ENCODE data around the gene ABCB9. TPM values are rescaled to one million over a fixed set of nuclear protein-coding genes. Genes with fewer than 3 reads are reported as not detected.
"Not testable (repeated sequence)": the region's sequence is repeated elsewhere in the genome, so short reads cannot be mapped to it uniquely, and the experiment has no call there.

The ABCB9 gene
- total and polyA plus RNA-seq, 2 donors (not counting 1 experiment from before 2014, with no cell fraction given): 2.1 to 3.7 TPM

DNA sequence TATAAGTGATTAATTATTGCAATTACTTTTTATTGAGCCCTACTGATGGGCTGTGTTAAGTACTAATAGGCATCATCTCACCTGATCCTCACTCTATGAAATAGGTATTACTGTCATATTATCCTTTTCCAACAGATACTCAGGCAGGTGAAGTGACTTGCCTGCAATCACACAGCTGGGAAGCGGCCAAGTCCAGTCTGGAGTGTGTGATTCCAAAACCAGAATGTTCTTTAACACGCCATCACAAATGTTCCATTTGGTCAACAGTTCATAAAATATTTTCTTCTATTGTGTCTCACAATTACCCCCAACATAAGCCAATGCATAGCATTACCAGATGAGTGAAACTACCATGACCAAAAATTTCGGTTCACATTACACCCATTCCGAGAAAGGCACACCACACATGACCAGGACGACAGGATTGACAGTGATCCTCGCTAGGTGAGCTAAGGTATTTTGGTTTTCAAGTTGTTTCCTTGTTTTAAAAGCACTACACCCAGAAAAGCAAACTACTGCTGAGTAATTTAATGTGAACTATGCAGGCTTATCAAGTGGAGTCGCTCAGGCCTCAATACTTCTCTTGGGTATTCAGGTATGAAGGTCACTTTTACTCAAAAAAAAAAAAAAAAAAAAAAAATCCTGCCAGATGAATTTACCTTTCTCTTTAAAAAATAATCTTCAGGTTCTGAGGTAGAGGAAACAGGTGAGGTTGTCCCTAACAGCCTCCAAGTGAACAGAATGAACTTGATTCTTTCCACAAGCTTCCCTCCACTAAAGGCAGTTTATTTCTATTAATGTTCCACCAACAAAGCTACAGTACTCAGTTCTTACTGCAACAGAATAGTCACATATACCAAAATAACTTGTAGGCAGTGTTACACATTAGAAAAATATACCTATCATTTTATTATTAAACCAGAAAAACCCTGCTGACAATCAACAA is 72.8 kb downstream of the ABCB9 start:
- H3K4me3 ChIP-seq (ENCODE audit: control extremely low read depth in 1 of 5, extremely low read depth in 1 of 5, insufficient read depth in 1 of 5, low read depth in 2 of 5, low read length in 4 of 5): peak overlapping the region in 2 of 5 experiments; percentile 97 to 98
- H3K79me2 ChIP-seq (ENCODE audit: control insufficient read depth, insufficient read depth, low read length): peaks cover 87% of the 10 kb centered on the region
- H3K36me3 ChIP-seq (replicated peaks in 1 of 2; ENCODE audit: control extremely low read depth in 1 of 2, control insufficient read depth in 1 of 2, extremely low read depth in 1 of 2, insufficient read depth in 2 of 2, low read length in 1 of 2): no peaks in the 10 kb centered on the region
- H3K9me3 ChIP-seq (ENCODE audit: control extremely low read depth in 1 of 3, control insufficient read depth in 2 of 3, insufficient read depth in 1 of 3, low read length in 2 of 3): peaks cover 0 to 4% (median 0%) of the 10 kb centered on the region in 3 donors
- Mint-ChIP-seq H3K27me3 (no peaks in the 10 kb centered on the region), H3K4me1 (peaks cover 89% of the 10 kb centered on the region), H3K27ac (peak overlapping the region; percentile 76), H3K4me3 (peak overlapping the region; percentile 96), H3K9me3 (ENCODE audit: insufficient read depth) (no peaks in the 10 kb centered on the region)
- H2AFZ ChIP-seq (ENCODE audit: insufficient read depth, low read depth, low read length, poor library complexity, severe bottlenecking): no peak overlapping the region
- H3K27ac ChIP-seq (ENCODE audit: low read length in 2 of 2): peak overlapping the region in 1 of 2 donors; percentile 99
- ChIA-PET CTCF (interaction anchor here (0.6 to 9.8 kb wide), 8 partner anchors 9 to 824 kb away, joined by 3 to 101 read pairs (median 6); no protein-coding TSS in a partner anchor), POLR2A (interaction anchor here (0.8 to 1.0 kb wide), 2 partner anchors 11 to 22 kb away, joined by 3 to 6 read pairs; no protein-coding TSS in a partner anchor)
- peak overlapping the region; percentile 99 for H3K9ac ChIP-seq (ENCODE audit: low read length)
- WGBS (ENCODE audit: insufficient coverage): no CpG with 5 or more reads among the region's 7 CpGs
- ATAC-seq (ENCODE audit: low read depth) (no peak), DNase-seq (no peak)
- peaks cover 19% of the 10 kb centered on the region for H4K20me1 ChIP-seq (ENCODE audit: control insufficient read depth, insufficient read depth, low read length, poor library complexity, severe bottlenecking)
- TF ChIP-seq CTCF (IDR thresholded peaks at IDR 0.05) (no peak), EZH2 (IDR thresholded peaks at IDR 0.05; ENCODE audit: borderline replicate concordance, insufficient read depth, low read depth, low read length, poor library complexity, severe bottlenecking) (no peak)
- peaks cover 89 to 91% of the 10 kb centered on the region in 2 donors for H3K4me1 ChIP-seq (ENCODE audit: control insufficient read depth in 2 of 2, insufficient read depth in 2 of 2, low read length in 2 of 2)
- H3K27me3 ChIP-seq (replicated peaks in 1 of 4; ENCODE audit: control extremely low read depth in 1 of 4, control insufficient read depth in 3 of 4, insufficient read depth in 4 of 4, low read length in 3 of 4): no peaks in the 10 kb centered on the region
- intact Hi-C loops (cut with micrococcal nuclease): loop anchor here (2.0 kb wide), 1 partner anchor 13 kb away; no protein-coding TSS in a partner anchor
- peak overlapping the region; percentile 97 for H3K4me2 ChIP-seq (replicated peaks; ENCODE audit: low read depth, low read length, poor library complexity, severe bottlenecking)

GRCh38 chr12:122892724-122893123 is 73.5 kb downstream of the ABCB9 start:
- Histone ChIP-seq H3K79me2 (ENCODE audit: control insufficient read depth, insufficient read depth, low read length) (peaks cover 95% of the 10 kb centered on the region), H3K4me2 (replicated peaks; ENCODE audit: low read depth, low read length, poor library complexity, severe bottlenecking) (peak overlapping the region; percentile 67), H3K27ac (ENCODE audit: low read length in 2 of 2) (peak overlapping the region in 1 of 2 donors; percentile 58), H4K20me1 (ENCODE audit: control insufficient read depth, insufficient read depth, low read length, poor library complexity, severe bottlenecking) (peaks cover 19% of the 10 kb centered on the region), H3K4me1 (ENCODE audit: control insufficient read depth in 2 of 2, insufficient read depth in 2 of 2, low read length in 2 of 2) (peaks cover 89 to 91% of the 10 kb centered on the region in 2 donors)
- H3K9ac ChIP-seq (ENCODE audit: low read length); H2AFZ ChIP-seq (ENCODE audit: insufficient read depth, low read depth, low read length, poor library complexity, severe bottlenecking); POLR2A ChIA-PET; H3K9me3 Mint-ChIP-seq (ENCODE audit: insufficient read depth); H3K27ac Mint-ChIP-seq; DNase-seq; intact Hi-C loops (cut with micrococcal nuclease); H3K36me3 ChIP-seq (replicated peaks in 1 of 2; ENCODE audit: control extremely low read depth in 1 of 2, control insufficient read depth in 1 of 2, extremely low read depth in 1 of 2, insufficient read depth in 2 of 2, low read length in 1 of 2); H3K9me3 ChIP-seq (ENCODE audit: control extremely low read depth in 1 of 3, control insufficient read depth in 2 of 3, insufficient read depth in 1 of 3, low read length in 2 of 3); H3K27me3 Mint-ChIP-seq; ATAC-seq (ENCODE audit: low read depth); H3K27me3 ChIP-seq (replicated peaks in 1 of 4; ENCODE audit: control extremely low read depth in 1 of 4, control insufficient read depth in 3 of 4, insufficient read depth in 4 of 4, low read length in 3 of 4); H3K4me3 ChIP-seq (ENCODE audit: control extremely low read depth in 1 of 5, extremely low read depth in 1 of 5, insufficient read depth in 1 of 5, low read depth in 2 of 5, low read length in 4 of 5): not testable (repeated sequence)
- no CpG with 5 or more reads among the region's 9 CpGs for WGBS (ENCODE audit: insufficient coverage)
- H3K4me1 Mint-ChIP-seq: peaks cover 90% of the 10 kb centered on the region
- H3K4me3 Mint-ChIP-seq: peak overlapping the region; percentile 76
- CTCF ChIA-PET: interaction anchor here (0.6 to 9.8 kb wide), 3 partner anchors 8 to 60 kb away, joined by 3 to 101 read pairs (median 3); no protein-coding TSS in a partner anchor

Data from B cell (primary cell).